Activated T-helper 9 cell treated with anti-CD3 and anti-CD28 coated beads, Interleukin-2, amount 50 U/mL, for 16 hours (primary cell): ENCODE measurements around the gene MAU2.

Experiments
- DNase-seq: peaks from one replicate; pipeline ENCODE4 v3.0.0-alpha.2; 2020; ENCODE audit warnings: low read depth

Gene MAU2, protein sequence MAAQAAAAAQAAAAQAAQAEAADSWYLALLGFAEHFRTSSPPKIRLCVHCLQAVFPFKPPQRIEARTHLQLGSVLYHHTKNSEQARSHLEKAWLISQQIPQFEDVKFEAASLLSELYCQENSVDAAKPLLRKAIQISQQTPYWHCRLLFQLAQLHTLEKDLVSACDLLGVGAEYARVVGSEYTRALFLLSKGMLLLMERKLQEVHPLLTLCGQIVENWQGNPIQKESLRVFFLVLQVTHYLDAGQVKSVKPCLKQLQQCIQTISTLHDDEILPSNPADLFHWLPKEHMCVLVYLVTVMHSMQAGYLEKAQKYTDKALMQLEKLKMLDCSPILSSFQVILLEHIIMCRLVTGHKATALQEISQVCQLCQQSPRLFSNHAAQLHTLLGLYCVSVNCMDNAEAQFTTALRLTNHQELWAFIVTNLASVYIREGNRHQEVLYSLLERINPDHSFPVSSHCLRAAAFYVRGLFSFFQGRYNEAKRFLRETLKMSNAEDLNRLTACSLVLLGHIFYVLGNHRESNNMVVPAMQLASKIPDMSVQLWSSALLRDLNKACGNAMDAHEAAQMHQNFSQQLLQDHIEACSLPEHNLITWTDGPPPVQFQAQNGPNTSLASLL

DNA sequence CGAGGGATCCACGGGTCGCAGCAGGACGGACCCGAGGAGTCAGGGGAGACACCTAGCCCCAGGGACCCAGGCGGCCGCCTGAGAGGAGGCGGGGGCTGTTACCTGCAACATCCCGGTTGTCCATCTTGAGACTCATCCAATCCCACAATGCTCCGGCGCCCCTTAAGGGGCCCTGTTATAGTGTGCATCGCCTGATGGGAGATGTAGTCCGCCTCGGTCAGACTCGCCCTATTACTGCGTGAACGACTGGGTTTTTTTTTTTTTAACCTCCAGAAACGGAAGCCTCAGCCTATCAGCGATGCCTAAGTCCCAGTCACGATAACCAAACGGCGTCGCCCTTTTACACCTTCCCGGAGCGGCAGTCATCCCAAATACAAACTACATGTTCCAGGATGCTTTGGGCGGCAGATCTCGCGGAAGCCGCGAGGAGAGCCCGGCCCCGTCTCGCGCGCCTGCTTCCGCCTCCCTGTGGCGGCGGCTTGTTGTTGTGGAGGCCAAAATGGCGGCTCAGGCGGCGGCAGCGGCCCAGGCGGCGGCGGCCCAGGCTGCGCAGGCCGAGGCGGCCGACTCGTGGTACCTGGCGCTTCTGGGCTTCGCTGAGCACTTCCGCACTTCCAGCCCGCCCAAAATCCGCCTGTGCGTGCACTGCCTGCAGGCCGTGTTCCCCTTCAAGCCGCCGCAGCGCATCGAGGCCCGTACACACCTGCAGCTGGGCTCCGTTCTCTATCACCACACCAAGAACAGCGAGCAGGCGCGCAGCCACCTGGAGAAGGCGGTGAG is at the start of gene MAU2, which contains the start of gene SUGP1:
Gene MAU2, plus strand, starts transcription at position 469 of the 780 bp plus-strand sequence. Its CDS starts 31 bp downstream, at position 500.
Gene SUGP1, minus strand, starts transcription at position 149 of the 780 bp plus-strand sequence. Its CDS starts 13 bp downstream, at position 136.
- DNase-seq: peak; percentile 86

- no peak for DNase-seq
These were observed 48.6 kb upstream of the MAU2 start for GRCh38 chr19:19271828-19272599.

DNA sequence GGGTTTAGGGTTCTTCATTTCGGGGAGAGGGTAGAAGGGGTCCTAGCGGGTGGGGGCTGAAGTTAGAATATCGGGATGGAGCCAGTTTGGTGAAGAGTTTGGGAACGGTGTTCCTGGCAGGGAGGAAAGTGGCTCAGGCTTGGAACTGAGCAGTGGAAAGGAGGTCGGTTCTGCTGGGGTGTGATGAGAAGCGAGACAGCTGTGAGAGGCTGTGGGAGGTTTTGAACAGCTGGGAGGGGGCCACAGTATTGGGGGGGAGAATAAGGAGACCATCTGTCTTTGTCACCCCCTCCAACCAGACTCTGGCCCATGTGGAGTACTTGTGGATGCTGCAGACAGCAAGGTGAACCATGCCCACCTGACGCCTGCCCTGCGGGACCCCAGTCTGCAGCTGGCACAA is 46.5 kb upstream of the MAU2 start:
- no peak for DNase-seq

DNA sequence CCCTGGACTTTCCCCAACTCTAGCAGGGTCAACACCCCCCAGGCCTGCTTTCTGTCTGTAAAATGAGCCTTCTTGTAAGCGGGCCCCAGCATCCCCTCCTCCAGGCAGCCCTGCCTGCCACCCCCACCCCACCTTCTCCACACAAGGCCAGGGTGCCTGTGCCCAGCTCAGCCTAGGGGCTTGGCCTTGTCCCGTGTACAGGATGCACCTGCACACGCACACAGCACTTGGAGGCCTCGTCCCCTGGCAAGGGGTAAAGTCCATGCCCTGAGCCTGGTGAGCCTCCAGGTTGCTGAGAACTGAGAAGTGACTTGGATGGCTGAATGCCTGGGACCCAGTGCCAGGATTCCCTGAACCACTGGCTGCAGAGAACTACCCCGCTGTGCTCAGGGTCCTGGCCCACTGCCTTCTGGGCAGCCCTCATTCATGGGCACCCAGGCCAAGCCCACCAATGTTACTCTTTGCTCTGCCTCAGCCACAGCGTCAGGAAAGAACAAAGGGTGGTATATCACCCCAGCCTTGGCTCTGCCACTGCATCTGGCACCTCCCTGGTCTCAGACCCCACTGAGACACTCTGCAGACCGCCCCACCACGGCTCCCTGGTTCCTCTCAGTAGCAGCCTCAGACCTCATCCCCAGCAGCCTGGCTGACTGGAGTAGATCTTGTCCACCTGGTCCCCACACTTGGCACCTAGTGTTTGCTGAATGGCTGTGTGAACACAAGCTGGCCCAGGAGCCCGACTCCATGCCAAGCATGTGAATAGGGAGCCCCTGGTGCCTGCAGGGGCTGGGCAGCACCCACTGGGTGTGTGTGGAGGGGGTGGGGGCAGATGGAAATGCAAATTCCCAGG is 45.7 kb upstream of the MAU2 start:
- DNase-seq: no peak

DNA sequence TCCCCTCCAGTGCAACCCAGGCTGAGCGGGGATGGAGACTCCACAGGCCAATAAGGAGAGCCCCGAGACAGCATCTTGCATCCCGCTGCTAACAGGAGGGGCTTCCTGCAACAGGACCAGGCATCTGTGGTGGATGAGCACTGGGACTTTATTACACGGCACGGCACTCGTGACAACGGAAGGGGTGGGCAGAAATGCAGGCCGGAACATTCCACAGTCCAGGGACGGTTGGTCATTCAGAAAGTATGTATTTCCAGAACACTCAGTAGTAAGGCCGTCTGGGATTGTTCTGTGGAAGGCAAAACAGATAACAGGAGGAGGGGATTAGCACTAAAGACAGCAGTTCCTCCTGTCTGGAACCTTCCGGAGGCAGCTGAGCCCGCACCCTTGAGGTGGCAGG is 44.2 kb upstream of the MAU2 start:
- no peak for DNase-seq

GRCh38 chr19:19276851-19277250 is 43.8 kb upstream of the MAU2 start:
- DNase-seq: no peak

- DNase-seq: no peak
These were observed 42.3 kb upstream of the MAU2 start for GRCh38 chr19:19278315-19278714.

DNA sequence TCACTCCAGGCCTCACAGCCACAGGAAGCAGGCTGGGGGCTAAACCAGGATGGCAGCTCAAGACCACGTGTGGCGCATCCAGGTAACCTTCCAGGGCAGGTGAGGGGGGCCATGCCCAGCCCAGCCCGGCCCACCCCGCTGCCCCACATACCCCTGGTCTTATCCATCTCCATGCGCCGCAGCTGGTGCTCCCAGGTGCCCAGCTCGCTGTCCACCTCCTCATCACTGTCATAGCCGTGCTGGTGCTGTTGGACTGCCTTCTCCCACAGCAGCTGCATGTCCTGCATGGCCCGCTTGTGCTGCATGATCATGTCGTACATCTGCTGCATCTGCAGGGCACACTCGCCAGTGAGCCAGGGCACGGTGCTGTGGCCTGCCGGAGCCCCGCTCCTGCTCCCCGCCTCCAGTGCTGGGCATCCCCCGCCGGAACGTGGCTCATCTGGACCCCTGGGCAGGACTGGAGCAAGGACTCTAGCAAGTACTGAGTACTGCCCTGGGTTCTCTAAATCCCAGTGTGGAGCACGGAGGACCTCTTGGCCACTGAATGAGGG is 41.5 kb upstream of the MAU2 start:
- no peak for DNase-seq

GRCh38 chr19:19279853-19280252 is 40.8 kb upstream of the MAU2 start:
- no peak for DNase-seq

DNA sequence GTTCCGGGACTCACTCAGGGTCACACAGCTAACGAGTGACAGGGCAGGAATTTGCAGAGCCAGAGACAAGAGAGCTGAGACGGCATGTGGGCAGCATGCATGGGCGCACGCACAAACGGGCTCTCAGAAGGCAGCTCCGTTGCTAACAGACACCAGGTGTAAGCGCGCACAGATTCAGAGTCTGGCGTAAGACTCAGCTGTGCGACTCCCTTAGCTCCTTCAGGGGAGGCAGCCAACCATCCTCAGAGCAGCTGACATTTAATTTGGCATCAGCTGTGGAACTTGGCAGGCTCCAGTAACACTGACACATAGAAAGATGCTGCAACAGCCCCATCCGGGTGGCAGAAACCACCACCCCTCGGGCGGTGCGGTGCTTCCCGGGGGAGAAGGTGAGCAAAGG is 40.1 kb upstream of the MAU2 start:
- no peak for DNase-seq

DNA sequence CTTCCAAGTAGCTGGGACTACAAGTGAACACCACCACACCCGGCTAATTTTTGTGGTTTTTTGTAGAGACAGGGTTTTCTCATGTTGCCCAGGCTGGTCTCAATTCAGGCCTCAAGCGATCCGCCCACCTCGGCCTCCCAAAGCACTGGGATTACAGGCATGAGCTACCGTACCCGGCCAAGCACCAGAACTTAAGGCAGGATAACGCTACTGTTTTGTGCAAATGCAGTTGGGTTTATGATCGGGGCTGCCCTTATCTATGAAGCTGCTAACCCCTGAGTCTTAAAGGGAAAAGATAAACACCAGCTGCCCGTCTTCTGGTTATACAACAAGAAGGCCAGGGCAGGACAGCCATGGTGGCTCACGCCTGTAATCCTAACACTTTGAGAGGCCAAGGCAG is 34.9 kb upstream of the MAU2 start:
- no peak for DNase-seq

GRCh38 chr19:19292607-19293006 is 28.0 kb upstream of the MAU2 start:
- DNase-seq: no peak

GRCh38 chr19:19294914-19295313 is 25.7 kb upstream of the MAU2 start:
- DNase-seq: no peak

DNA sequence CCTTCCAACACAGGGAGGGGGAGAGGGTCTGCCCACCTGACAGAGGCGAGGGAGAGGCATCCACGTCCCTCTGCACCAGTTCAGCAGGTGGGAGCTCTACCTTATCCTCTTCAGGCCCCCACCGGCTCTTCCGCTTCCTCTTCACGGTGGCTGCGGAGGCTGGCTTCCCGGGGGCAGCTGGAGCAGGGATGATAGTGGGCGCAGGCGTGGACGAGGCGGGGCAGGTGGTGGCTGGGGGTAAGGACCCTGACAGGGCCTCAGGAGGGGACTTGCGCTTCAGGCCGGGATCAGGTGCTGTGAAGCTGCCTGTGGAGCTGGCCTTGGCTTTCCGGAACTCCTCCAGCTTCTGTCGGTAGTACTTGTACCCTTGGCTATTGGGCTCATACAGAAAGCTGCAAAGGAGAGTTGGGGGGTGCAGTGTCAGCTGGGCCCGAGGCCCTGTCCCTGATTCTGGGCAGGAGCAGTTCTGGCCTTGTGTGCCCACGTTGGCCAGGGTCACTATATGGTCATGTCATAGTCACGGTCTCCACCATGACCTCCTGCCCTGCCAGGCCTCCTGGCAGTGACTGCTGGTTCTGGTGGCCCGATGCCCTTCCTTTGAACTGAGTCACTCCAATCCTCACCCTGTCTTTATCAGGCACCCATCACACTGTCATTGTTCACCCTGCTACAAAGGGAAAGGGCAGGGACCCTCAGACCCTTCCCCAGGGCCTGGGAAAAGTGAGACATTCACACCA is 23.5 kb upstream of the MAU2 start:
- no peak for DNase-seq

DNA sequence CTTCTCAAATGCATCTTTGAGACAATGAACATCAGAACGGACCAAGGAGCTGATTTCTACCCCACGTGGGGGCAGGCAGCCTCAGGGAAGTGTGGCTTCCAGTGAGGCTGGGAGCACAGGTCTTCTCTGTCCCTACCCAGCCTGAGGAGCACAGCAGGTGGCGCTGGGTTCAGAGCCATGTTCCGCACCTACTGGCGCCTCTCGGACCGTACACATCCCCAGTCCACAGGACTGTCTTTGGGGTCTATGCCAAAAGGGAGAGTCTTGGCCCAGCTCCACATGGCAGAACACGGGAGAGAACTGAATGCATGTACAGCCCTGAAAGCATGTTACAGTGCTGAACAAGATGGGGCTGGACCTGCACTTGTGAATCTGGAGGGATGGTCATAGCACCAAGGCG is 22.9 kb upstream of the MAU2 start:
- no peak for DNase-seq

GRCh38 chr19:19300613-19301012 is 20.0 kb upstream of the MAU2 start:
- no peak for DNase-seq

DNA sequence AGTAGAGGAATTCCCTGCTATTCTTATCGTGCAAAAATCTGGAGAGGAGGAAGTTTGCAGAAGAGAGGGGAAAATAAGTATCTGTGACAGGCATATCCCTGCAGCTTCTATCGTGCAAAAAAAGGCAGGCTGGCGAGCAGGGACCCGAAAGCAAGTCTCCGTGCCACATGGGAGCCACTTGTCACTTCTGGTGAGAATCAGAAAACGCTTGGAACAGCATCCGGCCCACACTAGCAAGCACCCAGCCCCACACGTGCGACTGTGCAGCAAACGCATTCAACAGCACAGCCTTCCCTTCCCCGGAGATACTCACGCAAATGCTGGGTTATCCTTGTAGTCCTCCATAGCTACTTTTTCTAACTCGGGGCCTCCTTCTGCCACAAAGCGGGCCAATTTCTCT is 17.2 kb upstream of the MAU2 start:
- DNase-seq: no peak

GRCh38 chr19:19304186-19304965 is 16.3 kb upstream of the MAU2 start:
- no peak for DNase-seq

GRCh38 chr19:19305066-19305465 is 15.6 kb upstream of the MAU2 start:
- no peak for DNase-seq
